ENCODE data around the gene MTHFD1L. TPM values are rescaled to one million over a fixed set of nuclear protein-coding genes. Genes with fewer than 3 reads are reported as not detected.

Gene MTHFD1L
- total and polyA plus RNA-seq, 3 donors from 2014 or later, result 23.4 to 35.3 (median 29.5) TPM

DNA sequence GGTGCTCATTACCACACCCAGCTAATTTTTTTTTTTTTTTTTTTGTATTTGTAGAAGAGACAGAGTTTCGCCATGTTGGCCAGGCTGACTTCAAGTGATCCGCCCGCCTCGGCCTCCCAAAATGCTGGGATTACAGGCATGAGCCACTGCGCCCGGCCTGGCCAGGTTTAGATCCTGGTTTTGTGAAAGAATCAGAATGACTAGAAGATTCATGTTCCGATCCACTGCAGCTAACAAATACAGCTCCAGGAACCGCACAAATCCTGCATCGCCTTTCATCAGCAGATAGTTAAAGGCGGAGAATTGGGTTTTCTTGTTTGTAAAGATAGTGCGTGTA, 223.1 kb downstream of the MTHFD1L start:
- no peak overlapping the region for H3K4me3 ChIP-seq
- no peaks in the 10 kb centered on the region for H3K27me3 ChIP-seq
- intact Hi-C loops (cut with DNase I; ENCODE audit: low total_unique reads), result no loop called here
- DNase-seq, result no peak
- no peak overlapping the region for H3K27ac ChIP-seq
- 90 to 98% methylated on average over 11 of the region's 11 CpGs for WGBS, 2 donors
- no peak for TF ChIP-seq POLR2A (IDR thresholded peaks at IDR 0.05)
- TF ChIP-seq, protein P1, sequence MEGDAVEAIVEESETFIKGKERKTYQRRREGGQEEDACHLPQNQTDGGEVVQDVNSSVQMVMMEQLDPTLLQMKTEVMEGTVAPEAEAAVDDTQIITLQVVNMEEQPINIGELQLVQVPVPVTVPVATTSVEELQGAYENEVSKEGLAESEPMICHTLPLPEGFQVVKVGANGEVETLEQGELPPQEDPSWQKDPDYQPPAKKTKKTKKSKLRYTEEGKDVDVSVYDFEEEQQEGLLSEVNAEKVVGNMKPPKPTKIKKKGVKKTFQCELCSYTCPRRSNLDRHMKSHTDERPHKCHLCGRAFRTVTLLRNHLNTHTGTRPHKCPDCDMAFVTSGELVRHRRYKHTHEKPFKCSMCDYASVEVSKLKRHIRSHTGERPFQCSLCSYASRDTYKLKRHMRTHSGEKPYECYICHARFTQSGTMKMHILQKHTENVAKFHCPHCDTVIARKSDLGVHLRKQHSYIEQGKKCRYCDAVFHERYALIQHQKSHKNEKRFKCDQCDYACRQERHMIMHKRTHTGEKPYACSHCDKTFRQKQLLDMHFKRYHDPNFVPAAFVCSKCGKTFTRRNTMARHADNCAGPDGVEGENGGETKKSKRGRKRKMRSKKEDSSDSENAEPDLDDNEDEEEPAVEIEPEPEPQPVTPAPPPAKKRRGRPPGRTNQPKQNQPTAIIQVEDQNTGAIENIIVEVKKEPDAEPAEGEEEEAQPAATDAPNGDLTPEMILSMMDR (IDR thresholded peaks at IDR 0.05), result no peak
- no peaks in the 10 kb centered on the region for H3K9me3 ChIP-seq
- no peaks in the 10 kb centered on the region for H3K36me3 ChIP-seq (ENCODE audit: low read depth, missing control alignments)
- no peaks in the 10 kb centered on the region for H3K4me1 ChIP-seq

DNA sequence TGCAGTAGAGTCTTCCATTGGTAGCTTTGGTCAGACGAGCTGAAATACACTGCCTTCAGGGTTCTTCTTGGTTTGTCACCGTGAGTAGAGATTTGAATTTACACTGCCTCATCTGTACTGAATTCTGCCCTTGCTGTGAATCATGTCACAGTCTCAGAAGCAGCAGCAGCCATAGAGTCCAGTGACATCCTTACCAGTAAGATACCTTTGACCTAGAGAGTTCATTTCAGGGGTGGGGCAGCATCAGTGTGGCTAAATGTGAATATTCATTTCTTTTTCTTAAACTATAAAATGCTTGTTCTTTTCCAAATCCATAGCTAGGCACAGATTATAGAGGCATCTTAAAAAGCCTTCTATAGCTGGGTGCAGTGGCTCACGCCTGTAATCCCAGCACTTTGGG, 223.5 kb downstream of the MTHFD1L start:
- Histone ChIP-seq H3K36me3 (ENCODE audit: low read depth, missing control alignments) (no peaks in the 10 kb centered on the region), H3K4me3 (no peak overlapping the region), H3K4me1 (no peaks in the 10 kb centered on the region), H3K27ac (no peak overlapping the region), H3K9me3 (no peaks in the 10 kb centered on the region), H3K27me3 (no peaks in the 10 kb centered on the region)
- WGBS, 2 donors, result 89 to 93% methylated on average over 3 of the region's 3 CpGs
- intact Hi-C loops (cut with DNase I; ENCODE audit: low total_unique reads), result no loop called here
- TF ChIP-seq, protein P1 (IDR thresholded peaks at IDR 0.05), result no peak
- TF ChIP-seq POLR2A (IDR thresholded peaks at IDR 0.05), result no peak
- DNase-seq, result no peak

DNA sequence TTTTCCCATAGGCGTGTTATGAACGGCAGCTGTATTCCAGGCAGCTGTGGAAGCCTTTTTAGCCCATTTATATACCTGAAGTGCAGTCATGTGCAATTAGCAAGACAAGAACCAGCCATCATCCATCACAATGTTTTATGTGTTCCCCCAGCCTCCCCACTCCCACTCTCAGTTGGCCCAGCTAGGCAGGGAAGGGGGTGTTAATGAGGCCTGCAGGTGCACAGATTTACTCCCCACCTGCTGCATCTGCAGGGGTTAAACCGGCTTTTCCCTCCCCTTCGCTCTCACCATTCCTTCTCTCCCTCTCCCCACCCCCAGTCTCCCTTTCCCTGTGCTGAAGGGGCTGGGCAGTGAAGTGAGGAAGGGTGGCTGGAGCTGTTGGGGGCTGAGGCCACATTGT, 224.5 kb downstream of the MTHFD1L start:
- no peak for DNase-seq
- intact Hi-C loops (cut with DNase I; ENCODE audit: low total_unique reads), result no loop called here
- H3K9me3 ChIP-seq, result no peaks in the 10 kb centered on the region
- TF ChIP-seq, protein P1 (IDR thresholded peaks at IDR 0.05), result no peak
- no peak for TF ChIP-seq POLR2A (IDR thresholded peaks at IDR 0.05)
- no peak overlapping the region for H3K27ac ChIP-seq
- no peaks in the 10 kb centered on the region for H3K36me3 ChIP-seq (ENCODE audit: low read depth, missing control alignments)
- no peak overlapping the region for H3K4me3 ChIP-seq
- H3K4me1 ChIP-seq, result no peaks in the 10 kb centered on the region
- 94% methylated on average over 4 of the region's 4 CpGs for WGBS, 2 donors
- no peaks in the 10 kb centered on the region for H3K27me3 ChIP-seq

DNA sequence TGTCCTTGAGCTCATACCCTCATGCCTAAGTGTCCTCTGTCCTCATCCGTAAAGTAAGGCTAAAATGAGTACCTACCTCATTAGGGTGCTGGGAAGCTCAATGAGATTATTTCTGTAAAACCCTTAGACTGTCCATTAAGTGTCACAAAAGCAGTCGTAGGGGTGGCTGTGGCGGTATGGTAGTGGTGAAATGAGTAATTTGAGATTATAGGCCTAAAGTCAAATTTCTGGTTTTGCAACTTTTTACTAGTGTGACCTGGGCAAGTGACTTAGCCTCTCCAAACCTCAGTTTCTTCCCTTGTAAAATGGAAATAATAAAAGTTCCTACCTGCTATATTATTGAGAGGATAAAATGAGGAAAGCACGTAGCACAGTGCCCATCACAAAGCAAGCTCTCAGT, 226.1 kb downstream of the MTHFD1L start:
- H3K27me3 ChIP-seq, result no peaks in the 10 kb centered on the region
- no peaks in the 10 kb centered on the region for H3K9me3 ChIP-seq
- no peaks in the 10 kb centered on the region for H3K36me3 ChIP-seq (ENCODE audit: low read depth, missing control alignments)
- no peak overlapping the region for H3K4me3 ChIP-seq
- DNase-seq, result no peak
- 84 to 91% methylated on average over 4 of the region's 4 CpGs for WGBS, 2 donors
- intact Hi-C loops (cut with DNase I; ENCODE audit: low total_unique reads), result no loop called here
- H3K27ac ChIP-seq, result no peak overlapping the region
- no peak for TF ChIP-seq POLR2A (IDR thresholded peaks at IDR 0.05)
- TF ChIP-seq, protein P1 (IDR thresholded peaks at IDR 0.05), result no peak
- no peaks in the 10 kb centered on the region for H3K4me1 ChIP-seq

DNA sequence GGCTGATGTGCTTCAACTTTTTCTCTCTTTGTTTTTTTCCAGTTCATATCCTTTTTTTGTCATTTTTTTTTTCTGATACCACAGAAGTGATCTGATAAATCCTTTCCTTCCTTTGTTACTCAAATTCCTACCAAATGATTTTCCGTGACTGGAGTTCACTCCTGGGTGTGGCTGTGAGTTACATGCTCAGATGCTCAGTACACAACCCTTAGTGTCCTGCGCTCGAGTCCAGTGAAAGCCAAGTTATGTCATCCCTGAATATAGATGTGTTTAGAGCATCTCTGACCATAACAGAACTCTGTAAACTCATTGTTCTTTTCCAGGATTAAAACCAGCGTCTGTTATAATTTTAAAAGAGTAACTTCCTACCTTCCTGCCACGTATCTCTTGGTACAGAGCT, 227.1 kb downstream of the MTHFD1L start:
- no peaks in the 10 kb centered on the region for H3K4me1 ChIP-seq
- intact Hi-C loops (cut with DNase I; ENCODE audit: low total_unique reads), result no loop called here
- DNase-seq, result no peak
- H3K27me3 ChIP-seq, result no peaks in the 10 kb centered on the region
- H3K36me3 ChIP-seq (ENCODE audit: low read depth, missing control alignments), result no peaks in the 10 kb centered on the region
- WGBS, 2 donors, result 62 to 70% methylated on average over 5 of the region's 5 CpGs
- H3K4me3 ChIP-seq, result no peak overlapping the region
- TF ChIP-seq, protein P1 (IDR thresholded peaks at IDR 0.05), result no peak
- TF ChIP-seq POLR2A (IDR thresholded peaks at IDR 0.05), result no peak
- H3K9me3 ChIP-seq, result no peaks in the 10 kb centered on the region
- peak overlapping the region in 1 of 2 donors; percentile 47 for H3K27ac ChIP-seq
